IMR-90 (cell line): ENCODE results near the gene ZFAND4. TPM values are rescaled to one million over a fixed set of nuclear protein-coding genes. Genes with fewer than 3 reads are reported as not detected.

ENCODE experiments used
- ATAC-seq: fragments of 200-7000 bp; cut with Tn5 transposase; 2 replicates; pipeline ENCODE4 v1.9.1; 2020; ENCODE audit warnings: low read depth, mild to moderate bottlenecking, moderate library complexity
- BruUV-seq: library from RNA; stranded (reverse); fragments of 400-500 nt; replicated peaks from 2 replicates; lab custom pipeline; 2021; lab: Mats Ljungman, UMichigan
- CTCF ChIA-PET: fragments of 300-600 bp; formaldehyde crosslinking; extraction: SDS; loops from one replicate; lab custom pipeline; 2021; ENCODE audit warnings: antibody characterized with exemption; lab: Yijun Ruan, JAX
- POLR2A ChIA-PET: fragments of 300-600 bp; sonication (Branson Sonifier 250); formaldehyde crosslinking; loops from one replicate; lab custom pipeline; 2022; ENCODE audit warnings: antibody characterized with exemption; ENCODE audit not compliant: unreplicated experiment; lab: Charles Lee
- DNase-seq: peaks from one replicate; pipeline ENCODE4 v3.0.0; 2013
- H2AFZ ChIP-seq: replicated peaks from 2 replicates; pipeline ENCODE3; 2013; ENCODE audit warnings: low read length, mild to moderate bottlenecking; ENCODE audit not compliant: poor library complexity
- H2AK5ac ChIP-seq: 2 replicates; pipeline ENCODE4 v1.6.1; 2013; ENCODE audit warnings: low read depth, low read length, inconsistent platforms
- H2AK9ac ChIP-seq: replicated peaks from 2 replicates; pipeline ENCODE3; 2013; ENCODE audit warnings: mild to moderate bottlenecking, low read depth, low read length, moderate library complexity; ENCODE audit not compliant: poor library complexity
- H2BK120ac ChIP-seq: 2 replicates; pipeline ENCODE4 v1.6.1; 2013; ENCODE audit warnings: low read depth, low read length, inconsistent platforms
- H2BK15ac ChIP-seq: 3 replicates; pipeline ENCODE4 v1.6.1; 2013; ENCODE audit warnings: low read depth, low read length, inconsistent platforms
- H2BK20ac ChIP-seq: 2 replicates; pipeline ENCODE4 v1.6.1; 2013; ENCODE audit warnings: low read depth, mild to moderate bottlenecking, inconsistent platforms, low read length, moderate library complexity
- H2BK5ac ChIP-seq: 2 replicates; pipeline ENCODE4 v1.6.1; 2013; ENCODE audit warnings: mild to moderate bottlenecking, low read depth, low read length, inconsistent platforms; ENCODE audit not compliant: poor library complexity, severe bottlenecking
- H3K14ac ChIP-seq: replicated peaks from 2 replicates; pipeline ENCODE4 v1.6.1; 2013; ENCODE audit warnings: low read depth, low read length, inconsistent platforms
- H3K18ac ChIP-seq: 2 replicates; pipeline ENCODE4 v1.6.1; 2013; ENCODE audit warnings: low read depth, low read length, control low read depth
- H3K23ac ChIP-seq: 2 replicates; pipeline ENCODE4 v1.6.1; 2013; ENCODE audit warnings: low read depth, low read length, inconsistent platforms
- H3K27ac ChIP-seq: 2 replicates; pipeline ENCODE4 v1.5.1; 2013; ENCODE audit warnings: mild to moderate bottlenecking, control low read depth, low read length; ENCODE audit not compliant: insufficient read depth
- H3K27me3 ChIP-seq: 2 replicates; pipeline ENCODE4 v1.6.1; 2013; ENCODE audit warnings: low read length; ENCODE audit not compliant: control insufficient read depth, insufficient read depth
- H3K36me3 ChIP-seq: 2 replicates; pipeline ENCODE4 v1.6.1; 2013; ENCODE audit warnings: low read length, mixed read lengths; ENCODE audit not compliant: control insufficient read depth, insufficient read depth
- H3K4ac ChIP-seq: 2 replicates; pipeline ENCODE4 v1.6.1; 2013; ENCODE audit warnings: low read depth, low read length, inconsistent platforms
- H3K4me1 ChIP-seq: 2 replicates; pipeline ENCODE4 v1.6.1; 2013; ENCODE audit warnings: low read length, mixed read lengths; ENCODE audit not compliant: control insufficient read depth, insufficient read depth
- H3K4me2 ChIP-seq: 2 replicates; pipeline ENCODE4 v1.6.1; 2013; ENCODE audit warnings: low read depth, mild to moderate bottlenecking, control low read depth, low read length, moderate library complexity
- H3K4me3 ChIP-seq: 2 replicates; pipeline ENCODE4 v1.5.1; 2013; ENCODE audit warnings: low read depth, mild to moderate bottlenecking, control low read depth, low read length, moderate library complexity; ENCODE audit not compliant: insufficient read depth
- H3K56ac ChIP-seq: 2 replicates; pipeline ENCODE4 v1.6.1; 2013; ENCODE audit warnings: low read length, inconsistent platforms; ENCODE audit not compliant: insufficient read depth; ENCODE audit errors: extremely low read depth
- H3K79me1 ChIP-seq, 2 experiments: 2 replicates each; pipeline ENCODE4 v1.6.1; 2013; ENCODE audit warnings: low read length in 2 of 2, inconsistent platforms in 1 of 2, low read depth in 1 of 2
- H3K9ac ChIP-seq: 2 replicates; pipeline ENCODE4 v1.6.1; 2013; ENCODE audit warnings: low read depth, low read length, control low read depth
- H3K9me1 ChIP-seq: 2 replicates; pipeline ENCODE4 v1.6.1; 2013; ENCODE audit warnings: low read length, inconsistent platforms; ENCODE audit not compliant: insufficient read depth
- H3K9me3 ChIP-seq: 2 replicates; pipeline ENCODE4 v1.6.1; 2013; ENCODE audit warnings: low read length; ENCODE audit not compliant: control insufficient read depth, insufficient read depth
- H4K20me1 ChIP-seq: 2 replicates; pipeline ENCODE4 v1.6.1; 2013; ENCODE audit warnings: low read length, inconsistent platforms; ENCODE audit not compliant: insufficient read depth
- H4K5ac ChIP-seq: 2 replicates; pipeline ENCODE4 v1.6.1; 2013; ENCODE audit warnings: mild to moderate bottlenecking, low read depth, low read length, control low read depth
- H4K8ac ChIP-seq, 2 experiments: 2 replicates each; pipeline ENCODE4 v1.6.1; 2013; ENCODE audit warnings: low read depth in 2 of 2, low read length in 2 of 2, control low read depth in 1 of 2, inconsistent platforms in 1 of 2
- H4K91ac ChIP-seq: 2 replicates; pipeline ENCODE4 v1.6.1; 2013; ENCODE audit warnings: low read depth, low read length, inconsistent platforms; ENCODE audit not compliant: insufficient read depth
- CEBPB ChIP-seq: IDR thresholded peaks from 2 replicates; pipeline ENCODE4 v1.6.1; 2012; ENCODE audit warnings: low read depth, low read length, improper control_type of control experiment
- CHD1 ChIP-seq: IDR thresholded peaks from 2 replicates; pipeline ENCODE4 v1.6.1; 2012; ENCODE audit warnings: low read depth, low read length, improper control_type of control experiment
- FOS ChIP-seq: fragments of 150-350 bp; IDR thresholded peaks from 2 replicates; pipeline ENCODE4 v1.6.1; 2016; ENCODE audit warnings: low read depth, low read length
- MAZ ChIP-seq: IDR thresholded peaks from 2 replicates; pipeline ENCODE4 v1.6.1; 2012; ENCODE audit warnings: low read depth, mild to moderate bottlenecking, low read length, improper control_type of control experiment, moderate library complexity, borderline replicate concordance
- MXI1 ChIP-seq: IDR thresholded peaks from 2 replicates; pipeline ENCODE4 v1.6.1; 2012; ENCODE audit warnings: low read depth, mild to moderate bottlenecking, low read length, moderate library complexity, borderline replicate concordance
- RAD21 ChIP-seq: IDR thresholded peaks from 2 replicates; pipeline ENCODE4 v1.6.1; 2012; ENCODE audit warnings: low read length, improper control_type of control experiment
- RCOR1 ChIP-seq: IDR thresholded peaks from 2 replicates; pipeline ENCODE4 v1.6.1; 2012; ENCODE audit warnings: mild to moderate bottlenecking, low read length, improper control_type of control experiment; ENCODE audit not compliant: insufficient replicate concordance
- RFX5 ChIP-seq: IDR thresholded peaks from 2 replicates; pipeline ENCODE4 v1.8.0; 2012; ENCODE audit warnings: low read depth, mild to moderate bottlenecking, low read length, moderate library complexity
- SMC3 ChIP-seq: fragments of 150-350 bp; IDR thresholded peaks from 2 replicates; pipeline ENCODE4 v1.6.1; 2016; ENCODE audit warnings: low read depth, mild to moderate bottlenecking, antibody characterized with exemption, low read length, moderate library complexity
- WGBS, 2 experiments: methylation state at CpG; one replicate each; pipeline versions ENCODE4 v1.1.5 to v1.1.7; 2013; ENCODE audit warnings: missing lambda C conversion rate in 2 of 2; ENCODE audit not compliant: insufficient read length in 1 of 2; ENCODE audit errors: extremely low coverage in 2 of 2; 5-methylcytosine and 5-hydroxymethylcytosine counted together
- dilution Hi-C: fragments of 300-500 bp; cut with HindIII; formaldehyde crosslinking; loops from one replicate; pipeline ENCODE4 v1.14.3; 2018; ENCODE audit warnings: low sequenced_read_pairs; ENCODE audit not compliant: unreplicated experiment
- in situ Hi-C: fragments of 300-500 bp; cut with MboI; formaldehyde crosslinking; loops from 3 replicates; pipeline ENCODE4 v1.14.3; 2019; ENCODE audit warnings: low sequenced_read_pairs, inconsistent platforms, mixed read lengths
- intact Hi-C: fragments of 100-400 bp; cut with micrococcal nuclease; formaldehyde crosslinking; loops from 2 replicates; pipeline ENCODE4 v1.10.0; 2022
- polyA plus RNA-seq, 3 experiments: library from polyadenylated mRNA; depleted of rRNA; stranded (reverse); fragments of >200 nt; gene quantifications; 2 replicates each; pipeline ENCODE4 v1.2.3, GENCODE V29; 2012; ENCODE audit warnings: low replicate concordance in 1 of 3
- total RNA-seq: library from RNA; depleted of rRNA; stranded (reverse); fragments of >200 nt; gene quantifications from 2 replicates; pipeline ENCODE4 v1.2.3, GENCODE V29; 2012
- TF ChIP-seq, protein P1 (sequence below): conservative IDR thresholded peaks from 2 replicates; pipeline ENCODE4 v1.5.1; 2012; ENCODE audit warnings: mild to moderate bottlenecking, low read depth, low read length, improper control_type of control experiment

ZFAND4 gene
- total and polyA plus RNA-seq, 2 of the 4 experiments (the other 2 are of a cell fraction) = 2.0 to 3.4 TPM

GRCh38 chr10:45647118-45647517 lies 25.5 kb downstream of the ZFAND4 start:
- H3K9me1 ChIP-seq = no peaks in the 10 kb centered on the region
- no peak overlapping the region for H2BK15ac ChIP-seq
- no peak overlapping the region for H3K23ac ChIP-seq
- no peak overlapping the region for H2AK5ac ChIP-seq
- H3K27me3 ChIP-seq = no peaks in the 10 kb centered on the region
- H4K5ac ChIP-seq = no peak overlapping the region
- H3K79me1 ChIP-seq = no peaks in the 10 kb centered on the region
- no peak overlapping the region for H2BK120ac ChIP-seq
- H3K9me3 ChIP-seq = no peaks in the 10 kb centered on the region
- no peak overlapping the region for H3K14ac ChIP-seq
- no peak for ATAC-seq
- CTCF ChIA-PET = interaction anchor here (0.6 kb wide), 1 partner anchor 20 kb away, joined by 3 read pairs; no protein-coding TSS in a partner anchor
- H2BK20ac ChIP-seq = no peak overlapping the region
- H3K4me3 ChIP-seq = no peak overlapping the region
- DNase-seq = no peak
- H3K4me1 ChIP-seq = no peaks in the 10 kb centered on the region
- no peaks in the 10 kb centered on the region for H4K20me1 ChIP-seq
- no peak overlapping the region for H2AK9ac ChIP-seq
- no peak overlapping the region for H4K91ac ChIP-seq
- H3K56ac ChIP-seq = no peak overlapping the region
- no peak overlapping the region for H3K9ac ChIP-seq
- no peak overlapping the region for H4K8ac ChIP-seq
- dilution Hi-C loops = no loop called here
- H3K27ac ChIP-seq = no peak overlapping the region
- H2BK5ac ChIP-seq = no peak overlapping the region
- TF ChIP-seq RCOR1 (no peak), CHD1 (no peak), CEBPB (no peak), MXI1 (no peak), MAZ (no peak), SMC3 (no peak), RFX5 (no peak), RAD21 (no peak), FOS (no peak)
- TF ChIP-seq, protein P1, sequence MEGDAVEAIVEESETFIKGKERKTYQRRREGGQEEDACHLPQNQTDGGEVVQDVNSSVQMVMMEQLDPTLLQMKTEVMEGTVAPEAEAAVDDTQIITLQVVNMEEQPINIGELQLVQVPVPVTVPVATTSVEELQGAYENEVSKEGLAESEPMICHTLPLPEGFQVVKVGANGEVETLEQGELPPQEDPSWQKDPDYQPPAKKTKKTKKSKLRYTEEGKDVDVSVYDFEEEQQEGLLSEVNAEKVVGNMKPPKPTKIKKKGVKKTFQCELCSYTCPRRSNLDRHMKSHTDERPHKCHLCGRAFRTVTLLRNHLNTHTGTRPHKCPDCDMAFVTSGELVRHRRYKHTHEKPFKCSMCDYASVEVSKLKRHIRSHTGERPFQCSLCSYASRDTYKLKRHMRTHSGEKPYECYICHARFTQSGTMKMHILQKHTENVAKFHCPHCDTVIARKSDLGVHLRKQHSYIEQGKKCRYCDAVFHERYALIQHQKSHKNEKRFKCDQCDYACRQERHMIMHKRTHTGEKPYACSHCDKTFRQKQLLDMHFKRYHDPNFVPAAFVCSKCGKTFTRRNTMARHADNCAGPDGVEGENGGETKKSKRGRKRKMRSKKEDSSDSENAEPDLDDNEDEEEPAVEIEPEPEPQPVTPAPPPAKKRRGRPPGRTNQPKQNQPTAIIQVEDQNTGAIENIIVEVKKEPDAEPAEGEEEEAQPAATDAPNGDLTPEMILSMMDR = no peak
- no peak overlapping the region for H3K4ac ChIP-seq
- WGBS, 2 experiments = no CpG with 5 or more reads among the region's 2 CpGs
- intact Hi-C loops = no loop called here
- H2AFZ ChIP-seq = no peak overlapping the region
- H3K36me3 ChIP-seq = no peaks in the 10 kb centered on the region
- no peak overlapping the region for H3K18ac ChIP-seq
- BruUV-seq = no TSS peak
- H3K4me2 ChIP-seq = no peak overlapping the region
- in situ Hi-C loops = no loop called here
- POLR2A ChIA-PET = no interaction called here
